Smooth muscle cell (in vitro differentiated cells): Measurements from ENCODE around the gene INHBE. TPM values are rescaled to one million over a fixed set of nuclear protein-coding genes. Genes with fewer than 3 reads are reported as not detected.

ENCODE experiments used
- DNase-seq: peaks from one replicate; lab custom pipeline; 2025; ENCODE audit not compliant: unreplicated experiment; lab: John Stamatoyannopoulos, UW
- H2AFZ ChIP-seq: fragments of 200-600 bp; sonication (generic); 2 replicates; pipeline ENCODE4 v1.6.0; 2016; ENCODE audit warnings: antibody characterized with exemption, low read depth, mild to moderate bottlenecking
- H3F3A ChIP-seq: fragments of 200-600 bp; sonication (generic); 2 replicates; pipeline ENCODE4 v1.6.0; 2017; ENCODE audit warnings: antibody characterized with exemption, low read depth
- H3K27ac ChIP-seq: fragments of 200-600 bp; sonication (generic); 2 replicates; pipeline ENCODE4 v1.5.1; 2016; ENCODE audit warnings: low read depth, mild to moderate bottlenecking
- H3K27me3 ChIP-seq: fragments of 200-600 bp; sonication (generic); 2 replicates; pipeline ENCODE4 v1.6.1; 2016; ENCODE audit warnings: low read depth, mild to moderate bottlenecking
- H3K36me3 ChIP-seq: fragments of 200-600 bp; sonication (generic); 2 replicates; pipeline ENCODE4 v1.5.1; 2016; ENCODE audit warnings: low read depth
- H3K4me1 ChIP-seq: fragments of 200-600 bp; sonication (generic); 2 replicates; pipeline ENCODE4 v1.5.1; 2016; ENCODE audit warnings: low read depth
- H3K4me2 ChIP-seq: fragments of 200-600 bp; sonication (generic); 2 replicates; pipeline ENCODE4 v1.6.0; 2016; ENCODE audit warnings: mild to moderate bottlenecking
- H3K4me3 ChIP-seq: fragments of 200-600 bp; sonication (generic); 2 replicates; pipeline ENCODE4 v1.5.1; 2016; ENCODE audit warnings: mild to moderate bottlenecking
- H3K79me2 ChIP-seq: fragments of 200-600 bp; sonication (generic); 2 replicates; pipeline ENCODE4 v1.6.0; 2016; ENCODE audit warnings: low read depth, mild to moderate bottlenecking
- H3K9ac ChIP-seq: fragments of 200-600 bp; sonication (generic); 2 replicates; pipeline ENCODE4 v1.6.0; 2016; ENCODE audit warnings: low read depth
- H3K9me3 ChIP-seq: fragments of 200-600 bp; sonication (generic); replicated peaks from 2 replicates; pipeline ENCODE4 v1.5.1; 2016; ENCODE audit warnings: low read depth
- H4K20me1 ChIP-seq: fragments of 200-600 bp; sonication (generic); 2 replicates; pipeline ENCODE4 v1.6.0; 2016; ENCODE audit warnings: low read depth
- WGBS: methylation state at CpG from one replicate; pipeline ENCODE4 v1.1.7; 2016; ENCODE audit warnings: low lambda C conversion rate; 5-methylcytosine and 5-hydroxymethylcytosine counted together
- polyA plus RNA-seq: library from polyadenylated mRNA; unstranded; fragments of >200 nt; fragmentation: Nextera tagmentation; extraction: Ambion mirVana; gene quantifications from 2 replicates; pipeline ENCODE4 v1.2.1, GENCODE V29; 2016
- total RNA-seq: library from RNA; depleted of rRNA; stranded (reverse); fragments of >200 nt; gene quantifications from 2 replicates; pipeline ENCODE4 v1.2.3, GENCODE V29; 2014
- TF ChIP-seq, protein P1 (sequence below): fragments of 200-600 bp; sonication (generic); IDR thresholded peaks from 2 replicates; pipeline ENCODE4 v1.5.1; 2017; ENCODE audit warnings: borderline replicate concordance, mild to moderate bottlenecking, antibody characterized with exemption; ENCODE audit not compliant: insufficient read depth, poor library complexity, severe bottlenecking

The INHBE gene
- total and polyA plus RNA-seq, 2 experiments from 2014 or later, result 2.1 to 11.5 TPM

DNA sequence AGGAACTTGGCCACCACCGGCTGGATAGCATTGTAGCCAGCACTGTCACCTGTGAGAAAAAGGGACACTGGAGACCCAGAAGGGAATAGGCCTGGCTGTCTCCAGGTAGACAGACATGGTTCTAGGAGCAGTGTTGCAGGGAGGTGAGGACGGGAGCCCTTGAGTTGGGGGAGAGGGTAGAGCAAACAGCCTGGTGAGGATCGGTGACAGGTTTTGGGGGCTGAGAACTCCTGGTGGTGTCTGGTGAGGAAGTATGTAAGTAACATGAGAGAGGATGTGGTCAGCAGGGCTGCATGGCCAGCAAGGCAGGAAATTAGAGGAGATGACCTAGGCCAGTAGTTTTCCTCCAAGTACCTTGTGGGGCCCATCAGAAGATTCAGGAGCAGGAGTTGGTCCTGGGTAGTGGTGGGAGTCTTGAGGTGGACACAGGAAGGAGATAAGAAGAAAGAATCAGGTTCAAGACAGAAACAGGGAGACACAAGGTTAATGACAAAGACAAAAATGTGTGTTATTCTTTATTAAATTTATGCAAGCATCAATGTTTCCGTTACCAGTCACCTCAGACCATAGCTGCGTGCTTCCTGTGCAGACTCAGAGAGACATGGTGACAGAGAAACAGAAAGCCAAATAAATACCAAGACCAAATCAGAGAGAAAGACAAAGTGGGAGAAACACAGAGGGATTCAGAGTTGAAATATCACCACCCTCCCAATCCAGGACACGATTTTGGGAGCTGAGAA, 24.4 kb downstream of the INHBE start, which contains the start of gene ARHGAP9:
ARHGAP9 (minus strand) TSS at position 491 of the 740 bp plus-strand sequence; CDS start at position 31, 460 bp downstream.
- H3K27ac ChIP-seq, result no peak within 1 kb of the TSS
- H3K4me3 ChIP-seq, result no peak within 1 kb of the TSS
- H2AFZ ChIP-seq, result no peak within 1 kb of the TSS
- no peaks in the 10 kb centered on the region for H3K36me3 ChIP-seq
- H3K9me3 ChIP-seq, result no peaks in the 10 kb centered on the region
- 87% methylated on average over 6 of the region's 6 CpGs for WGBS
- H3K79me2 ChIP-seq, result no peaks in the 10 kb centered on the region
- DNase-seq, result no peak
- no peaks in the 10 kb centered on the region for H3F3A ChIP-seq
- H3K9ac ChIP-seq, result no peak within 1 kb of the TSS
- peaks cover 41% of the 10 kb centered on the region for H3K27me3 ChIP-seq
- TF ChIP-seq, protein P1, sequence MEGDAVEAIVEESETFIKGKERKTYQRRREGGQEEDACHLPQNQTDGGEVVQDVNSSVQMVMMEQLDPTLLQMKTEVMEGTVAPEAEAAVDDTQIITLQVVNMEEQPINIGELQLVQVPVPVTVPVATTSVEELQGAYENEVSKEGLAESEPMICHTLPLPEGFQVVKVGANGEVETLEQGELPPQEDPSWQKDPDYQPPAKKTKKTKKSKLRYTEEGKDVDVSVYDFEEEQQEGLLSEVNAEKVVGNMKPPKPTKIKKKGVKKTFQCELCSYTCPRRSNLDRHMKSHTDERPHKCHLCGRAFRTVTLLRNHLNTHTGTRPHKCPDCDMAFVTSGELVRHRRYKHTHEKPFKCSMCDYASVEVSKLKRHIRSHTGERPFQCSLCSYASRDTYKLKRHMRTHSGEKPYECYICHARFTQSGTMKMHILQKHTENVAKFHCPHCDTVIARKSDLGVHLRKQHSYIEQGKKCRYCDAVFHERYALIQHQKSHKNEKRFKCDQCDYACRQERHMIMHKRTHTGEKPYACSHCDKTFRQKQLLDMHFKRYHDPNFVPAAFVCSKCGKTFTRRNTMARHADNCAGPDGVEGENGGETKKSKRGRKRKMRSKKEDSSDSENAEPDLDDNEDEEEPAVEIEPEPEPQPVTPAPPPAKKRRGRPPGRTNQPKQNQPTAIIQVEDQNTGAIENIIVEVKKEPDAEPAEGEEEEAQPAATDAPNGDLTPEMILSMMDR, result no peak
- H3K4me2 ChIP-seq, result no peak within 1 kb of the TSS
- H4K20me1 ChIP-seq, result no peaks in the 10 kb centered on the region
- H3K4me1 ChIP-seq, result peaks cover 13% of the 10 kb centered on the region

DNA sequence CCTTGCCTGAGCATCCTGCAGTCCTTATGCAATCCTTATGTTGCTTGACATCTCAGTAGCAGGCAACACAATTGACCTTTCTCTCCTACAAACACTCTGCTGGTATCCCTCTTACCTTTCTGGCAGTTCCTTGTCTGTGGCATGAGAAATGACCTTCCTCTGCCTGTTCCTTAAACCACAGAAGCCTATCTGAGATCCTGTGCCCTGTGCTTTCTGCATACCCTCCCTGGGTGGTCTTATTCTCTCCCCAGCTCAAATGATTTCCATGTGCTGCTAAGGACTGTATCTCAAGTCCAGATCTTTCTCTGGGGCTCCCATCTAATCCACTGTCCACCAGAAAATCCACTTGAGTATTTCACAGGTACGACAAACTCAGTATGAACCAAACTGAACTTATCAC, 26.6 kb downstream of the INHBE start:
- TF ChIP-seq, protein P1, result no peak
- no peak overlapping the region for H3K9ac ChIP-seq
- H3F3A ChIP-seq, result no peaks in the 10 kb centered on the region
- H2AFZ ChIP-seq, result no peak overlapping the region
- no peaks in the 10 kb centered on the region for H3K79me2 ChIP-seq
- no peak overlapping the region for H3K27ac ChIP-seq
- H4K20me1 ChIP-seq, result no peaks in the 10 kb centered on the region
- H3K36me3 ChIP-seq, result no peaks in the 10 kb centered on the region
- no peak overlapping the region for H3K4me2 ChIP-seq
- no peak overlapping the region for H3K4me3 ChIP-seq
- no peak for DNase-seq
- no peaks in the 10 kb centered on the region for H3K9me3 ChIP-seq
- H3K4me1 ChIP-seq, result no peaks in the 10 kb centered on the region
- peaks cover 20% of the 10 kb centered on the region for H3K27me3 ChIP-seq
- WGBS, result 82% methylated on average over 1 of the region's 1 CpG

DNA sequence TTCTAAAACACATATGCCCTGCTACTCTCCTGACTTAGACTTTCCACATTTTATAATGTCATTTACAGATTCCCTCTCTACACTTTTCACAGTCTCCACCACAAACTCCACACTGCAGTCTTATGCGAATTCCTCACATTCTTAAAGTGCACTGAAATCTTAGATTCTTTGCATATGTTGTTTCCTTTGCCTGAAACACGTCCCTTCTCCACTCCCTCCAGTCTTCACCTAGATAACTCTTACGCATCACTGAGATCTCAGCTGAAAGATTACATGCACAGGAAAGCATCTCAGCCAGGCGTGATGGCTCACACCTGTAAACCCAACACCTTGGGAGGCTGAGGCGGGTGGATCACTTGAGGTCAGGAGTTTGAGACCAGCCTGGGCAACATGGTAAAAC, 28.4 kb downstream of the INHBE start:
- WGBS, result 38% methylated on average over 5 of the region's 5 CpGs
- TF ChIP-seq, protein P1, result no peak
- H3K36me3 ChIP-seq, result no peaks in the 10 kb centered on the region
- H2AFZ ChIP-seq, result no peak overlapping the region
- no peak overlapping the region for H3K4me2 ChIP-seq
- H3K79me2 ChIP-seq, result peaks cover 7% of the 10 kb centered on the region
- peaks cover under 1% of the 10 kb centered on the region for H3K4me1 ChIP-seq
- H3K9ac ChIP-seq, result no peak overlapping the region
- H3F3A ChIP-seq, result no peaks in the 10 kb centered on the region
- no peak overlapping the region for H3K4me3 ChIP-seq
- no peak overlapping the region for H3K27ac ChIP-seq
- no peaks in the 10 kb centered on the region for H3K9me3 ChIP-seq
- peaks cover 11% of the 10 kb centered on the region for H3K27me3 ChIP-seq
- H4K20me1 ChIP-seq, result no peaks in the 10 kb centered on the region
- no peak for DNase-seq

DNA sequence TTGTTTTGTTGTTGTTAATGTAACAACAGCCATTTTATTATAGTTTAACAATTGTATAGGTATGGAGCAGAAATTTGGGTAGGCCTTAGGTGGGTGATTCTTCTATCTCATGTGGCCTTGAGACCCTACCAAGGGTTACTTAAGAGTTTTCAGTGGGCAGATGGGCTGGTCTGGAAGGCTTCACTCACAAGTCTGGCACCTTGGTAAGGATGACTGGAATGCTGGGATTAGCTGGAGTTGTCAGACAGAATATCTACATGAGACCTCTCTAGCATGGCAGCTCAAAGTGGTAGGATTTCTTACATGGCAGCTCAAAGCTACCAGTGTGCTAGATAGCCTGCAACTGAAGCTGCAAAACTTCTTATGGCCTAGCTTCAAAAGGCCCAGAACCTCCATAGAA, 30.6 kb downstream of the INHBE start:
- TF ChIP-seq, protein P1, result no peak
- Histone ChIP-seq H3K36me3 (no peaks in the 10 kb centered on the region), H3K27me3 (peaks cover 6% of the 10 kb centered on the region), H2AFZ (no peak overlapping the region), H3K4me1 (peaks cover 11% of the 10 kb centered on the region), H3K9me3 (no peaks in the 10 kb centered on the region), H3K27ac (no peak overlapping the region), H3K4me2 (no peak overlapping the region), H3K4me3 (no peak overlapping the region), H3K79me2 (peaks cover 27% of the 10 kb centered on the region), H3K9ac (no peak overlapping the region), H4K20me1 (no peaks in the 10 kb centered on the region), H3F3A (no peaks in the 10 kb centered on the region)
- DNase-seq, result no peak
